Kidney epithelial cell (primary cell): ENCODE results near the gene ITGB1. TPM values are rescaled to one million over a fixed set of nuclear protein-coding genes. Genes with fewer than 3 reads are reported as not detected.

Experiments
- DNase-seq: peaks from one replicate; pipeline ENCODE4 v3.0.0-alpha.2; 2010; ENCODE audit warnings: low read depth
- H3K27me3 ChIP-seq: 2 replicates; pipeline ENCODE4 v1.6.0; 2011; ENCODE audit warnings: low read length; ENCODE audit not compliant: control insufficient read depth, insufficient read depth
- H3K36me3 ChIP-seq: 2 replicates; pipeline ENCODE4 v1.5.1; 2011; ENCODE audit warnings: low read length; ENCODE audit not compliant: control insufficient read depth, insufficient read depth
- H3K4me3 ChIP-seq: 2 replicates; pipeline ENCODE4 v1.5.1; 2011; ENCODE audit warnings: low read depth, mild to moderate bottlenecking, control low read depth, low read length
- total RNA-seq: library from RNA; depleted of rRNA; stranded (reverse); fragments of >200 nt; gene quantifications from 2 replicates; pipeline ENCODE4 v1.2.3, GENCODE V29; 2015
- TF ChIP-seq, protein P1 (sequence below): IDR thresholded peaks from 2 replicates; pipeline ENCODE4 v1.5.1; 2011; ENCODE audit warnings: mild to moderate bottlenecking, moderate library complexity, low read length, control low read depth, inconsistent platforms; ENCODE audit not compliant: insufficient read depth, poor library complexity, severe bottlenecking

Gene ITGB1
- total RNA-seq, 1 donor from 2014 or later, result 2,227 TPM

DNA sequence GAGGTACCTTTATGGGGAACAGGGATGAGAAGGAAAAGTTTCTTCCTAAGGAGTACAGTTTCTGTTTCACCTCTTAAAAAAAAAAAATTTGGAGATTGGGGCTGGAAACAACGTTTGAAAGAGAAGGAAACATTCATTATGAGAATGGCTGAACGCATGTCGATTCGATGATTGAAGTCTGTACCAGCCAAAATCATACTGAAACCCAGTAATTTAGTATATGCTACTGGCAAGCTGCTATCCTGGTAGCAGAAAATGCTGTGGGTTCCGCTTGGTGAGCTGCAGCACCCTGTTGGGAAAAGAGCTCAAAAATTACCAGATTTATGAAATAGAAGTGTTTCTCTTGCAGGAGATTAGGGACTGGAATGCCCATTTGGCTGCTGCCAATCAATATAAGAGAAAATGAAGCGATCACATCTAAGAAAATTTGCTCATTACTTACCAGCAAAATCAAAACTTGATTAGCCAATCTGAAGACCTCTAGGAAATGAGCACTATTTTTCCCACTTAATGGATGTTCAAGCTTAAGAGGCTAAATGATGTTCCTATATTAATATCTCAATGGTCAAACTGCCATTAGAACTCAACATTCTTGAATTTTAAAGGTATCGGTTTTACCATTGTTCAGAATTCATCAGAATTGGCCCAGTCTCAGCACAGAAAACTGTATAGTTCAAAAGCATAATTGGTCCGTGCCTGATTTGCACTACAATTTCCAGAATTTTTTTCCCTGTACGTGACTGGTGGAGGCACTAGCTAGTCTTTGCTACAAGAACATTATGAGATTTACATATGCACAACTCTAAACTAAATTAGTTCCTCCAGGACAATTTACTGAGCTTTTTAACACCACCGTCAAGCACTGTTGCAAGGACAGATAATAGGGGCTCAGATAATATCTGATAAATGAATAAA is 1.2 kb upstream of the ITGB1 start:
- TF ChIP-seq, protein P1, sequence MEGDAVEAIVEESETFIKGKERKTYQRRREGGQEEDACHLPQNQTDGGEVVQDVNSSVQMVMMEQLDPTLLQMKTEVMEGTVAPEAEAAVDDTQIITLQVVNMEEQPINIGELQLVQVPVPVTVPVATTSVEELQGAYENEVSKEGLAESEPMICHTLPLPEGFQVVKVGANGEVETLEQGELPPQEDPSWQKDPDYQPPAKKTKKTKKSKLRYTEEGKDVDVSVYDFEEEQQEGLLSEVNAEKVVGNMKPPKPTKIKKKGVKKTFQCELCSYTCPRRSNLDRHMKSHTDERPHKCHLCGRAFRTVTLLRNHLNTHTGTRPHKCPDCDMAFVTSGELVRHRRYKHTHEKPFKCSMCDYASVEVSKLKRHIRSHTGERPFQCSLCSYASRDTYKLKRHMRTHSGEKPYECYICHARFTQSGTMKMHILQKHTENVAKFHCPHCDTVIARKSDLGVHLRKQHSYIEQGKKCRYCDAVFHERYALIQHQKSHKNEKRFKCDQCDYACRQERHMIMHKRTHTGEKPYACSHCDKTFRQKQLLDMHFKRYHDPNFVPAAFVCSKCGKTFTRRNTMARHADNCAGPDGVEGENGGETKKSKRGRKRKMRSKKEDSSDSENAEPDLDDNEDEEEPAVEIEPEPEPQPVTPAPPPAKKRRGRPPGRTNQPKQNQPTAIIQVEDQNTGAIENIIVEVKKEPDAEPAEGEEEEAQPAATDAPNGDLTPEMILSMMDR, result no peak
- Histone ChIP-seq H3K27me3 (no peaks in the 10 kb centered on the region), H3K36me3 (no peaks in the 10 kb centered on the region), H3K4me3 (peak overlapping the region; percentile 82)
- no peak for DNase-seq

DNA sequence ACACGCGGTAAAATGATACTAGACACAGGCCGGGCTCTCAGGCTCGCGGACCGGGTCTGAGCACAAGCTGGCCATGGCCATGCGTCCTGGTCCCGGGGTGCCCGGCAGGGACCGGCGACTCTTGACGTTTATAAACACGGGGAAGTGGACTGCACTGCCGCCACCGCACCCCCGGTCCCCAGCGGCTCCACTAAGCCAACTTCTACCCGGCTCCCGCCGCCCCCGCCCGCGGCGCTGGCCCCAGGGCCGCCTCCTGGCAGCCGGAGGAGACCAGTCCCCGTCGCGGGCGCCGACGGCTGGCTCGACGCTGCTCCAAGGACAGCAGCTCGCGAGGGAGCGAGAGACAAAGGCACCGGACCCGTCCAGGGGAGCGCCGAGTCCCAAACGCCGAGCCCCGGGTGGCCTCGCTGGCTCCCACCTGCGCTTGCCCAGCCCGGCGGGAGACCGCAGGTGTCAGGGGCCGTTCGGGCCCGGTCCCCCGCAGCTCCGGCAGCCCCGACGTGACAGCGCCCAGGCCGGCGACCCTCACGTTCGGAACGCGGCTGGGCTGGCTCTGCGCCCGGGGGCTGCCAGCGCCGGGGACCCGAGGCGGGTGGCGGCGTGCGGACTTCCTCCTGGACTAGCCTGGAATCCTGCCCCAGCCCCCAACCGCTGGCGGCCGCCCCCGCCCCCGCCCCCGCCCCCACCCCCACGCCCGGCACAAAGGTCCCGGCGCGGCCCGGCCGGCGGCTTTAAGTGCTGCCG is 517 bp downstream of the ITGB1 start:
- DNase-seq, result no peak
- no peaks in the 10 kb centered on the region for H3K27me3 ChIP-seq
- peak overlapping the region; percentile 97 for H3K4me3 ChIP-seq
- TF ChIP-seq, protein P1, result no peak
- no peaks in the 10 kb centered on the region for H3K36me3 ChIP-seq

DNA sequence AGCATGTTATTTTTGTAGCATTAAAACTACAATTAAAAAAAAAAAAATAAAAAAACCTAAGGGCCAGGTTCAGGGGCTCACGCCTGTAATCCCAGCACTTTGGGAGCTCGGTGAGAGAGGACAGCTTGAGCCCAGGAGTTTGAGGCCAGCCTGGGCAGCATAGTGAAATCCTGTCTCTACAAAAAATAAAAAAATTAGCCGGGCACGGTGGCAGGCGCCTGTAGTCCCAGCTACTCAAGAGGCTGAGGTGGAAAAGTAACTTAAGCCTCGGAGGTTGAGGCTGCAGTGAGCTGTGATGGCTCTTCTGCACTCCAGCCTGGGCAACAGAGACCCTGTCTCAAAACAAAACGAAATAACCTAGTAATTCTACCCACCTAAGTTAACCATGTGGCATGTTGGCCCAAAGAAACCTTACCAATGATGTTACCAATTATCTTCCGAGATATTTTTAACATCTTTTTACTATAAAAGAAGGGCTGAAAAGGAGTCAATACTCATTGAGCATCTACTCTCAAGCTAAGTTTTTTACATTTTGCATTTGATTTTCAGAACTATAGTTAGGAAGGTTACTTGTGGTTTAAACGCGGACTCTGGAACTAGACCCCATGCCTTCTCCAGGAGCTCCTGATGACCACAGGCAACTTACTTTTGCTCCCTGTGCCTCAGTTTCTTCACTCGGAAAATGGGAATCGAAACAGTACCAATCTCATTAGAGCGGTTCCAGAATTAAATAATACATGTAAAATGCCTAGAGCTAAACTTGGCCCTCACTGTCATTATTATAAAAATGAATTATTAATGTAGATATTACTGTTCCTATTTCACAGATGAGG is 1.4 kb downstream of the ITGB1 start:
- H3K4me3 ChIP-seq, result peak overlapping the region; percentile 97
- TF ChIP-seq, protein P1, result no peak
- no peak for DNase-seq
- no peaks in the 10 kb centered on the region for H3K36me3 ChIP-seq
- H3K27me3 ChIP-seq, result no peaks in the 10 kb centered on the region

- Histone ChIP-seq H3K4me3 (peak overlapping the region; percentile 97), H3K27me3 (no peaks in the 10 kb centered on the region), H3K36me3 (no peaks in the 10 kb centered on the region)
- TF ChIP-seq, protein P1, result no peak
- DNase-seq, result no peak
These were observed 2.2 kb downstream of the ITGB1 start for GRCh38 chr10:32955790-32956189.

- no peak for DNase-seq
- TF ChIP-seq, protein P1, result no peak
- H3K4me3 ChIP-seq, result peak overlapping the region; percentile 97
- no peaks in the 10 kb centered on the region for H3K36me3 ChIP-seq
- no peaks in the 10 kb centered on the region for H3K27me3 ChIP-seq
These were observed 2.7 kb downstream of the ITGB1 start for GRCh38 chr10:32955299-32955772.
